Measurements from ENCODE around the gene RPL36AL. TPM values are rescaled to one million over a fixed set of nuclear protein-coding genes. Genes with fewer than 3 reads are reported as not detected.
"Not testable (repeated sequence)": the region's sequence is repeated elsewhere in the genome, so short reads cannot be mapped to it uniquely, and the experiment has no call there.

RPL36AL gene
- total RNA-seq, 2 donors from 2014 or later, result 129 to 162 TPM

- DNase-seq, result no peak
- H3K36me3 ChIP-seq (replicated peaks in 1 of 2; ENCODE audit: insufficient read depth in 1 of 2, low read depth in 2 of 2), result no peaks in the 10 kb centered on the region
- 77 to 78% methylated on average over 3 of the region's 3 CpGs for WGBS, 2 donors
- H3K27ac ChIP-seq, result no peak overlapping the region
- H3K4me1 ChIP-seq, result peaks cover 20% of the 10 kb centered on the region
- no peak for TF ChIP-seq CTCF (IDR thresholded peaks at IDR 0.05)
- TF ChIP-seq POLR2A (IDR thresholded peaks at IDR 0.05), result no peak
- no peaks in the 10 kb centered on the region for H3K9me3 ChIP-seq
- ATAC-seq, result no peak
- H3K27me3 ChIP-seq, result no peaks in the 10 kb centered on the region
- intact Hi-C loops (cut with DNase I), result no loop called here
- no peak overlapping the region for H3K4me3 ChIP-seq
Measured at GRCh38 chr14:49593016-49593415, 27.4 kb downstream of the RPL36AL start.

GRCh38 chr14:49589387-49589786 is 31.0 kb downstream of the RPL36AL start:
- H3K27ac ChIP-seq, result no peak overlapping the region
- DNase-seq (no peak), ATAC-seq (no peak)
- H3K4me1 ChIP-seq, result peaks cover 15% of the 10 kb centered on the region
- H3K9me3 ChIP-seq, result no peaks in the 10 kb centered on the region
- no peaks in the 10 kb centered on the region for H3K27me3 ChIP-seq
- H3K36me3 ChIP-seq (replicated peaks in 1 of 2; ENCODE audit: insufficient read depth in 1 of 2, low read depth in 2 of 2), result no peaks in the 10 kb centered on the region
- intact Hi-C loops (cut with DNase I), result no loop called here
- 85 to 88% methylated on average over 3 of the region's 3 CpGs for WGBS, 2 donors
- TF ChIP-seq POLR2A (IDR thresholded peaks at IDR 0.05) (no peak), CTCF (IDR thresholded peaks at IDR 0.05) (no peak)
- no peak overlapping the region for H3K4me3 ChIP-seq

GRCh38 chr14:49586673-49587460 is 33.6 kb downstream of the RPL36AL start:
- H3K4me1 ChIP-seq, result peaks cover 34% of the 10 kb centered on the region
- no peaks in the 10 kb centered on the region for H3K27me3 ChIP-seq
- no peak for DNase-seq
- WGBS, 2 donors, result 0 to 2% methylated on average over 11 to 16 of the region's 21 CpGs
- TF ChIP-seq POLR2A (IDR thresholded peaks at IDR 0.05) (no peak), CTCF (IDR thresholded peaks at IDR 0.05) (peak; percentile 74 to 98 (median 95))
- H3K27ac ChIP-seq, result peak overlapping the region; percentile 93 to 97 (median 95)
- ATAC-seq, result peak; percentile 59
- H3K36me3 ChIP-seq (replicated peaks in 1 of 2; ENCODE audit: insufficient read depth in 1 of 2, low read depth in 2 of 2), result no peaks in the 10 kb centered on the region
- H3K4me3 ChIP-seq, result no peak overlapping the region
- no peaks in the 10 kb centered on the region for H3K9me3 ChIP-seq
- intact Hi-C loops (cut with DNase I), result no loop called here

GRCh38 chr14:49585803-49586672 is 34.4 kb downstream of the RPL36AL start, which contains the start of gene RPS29:
Gene RPS29, minus strand, starts transcription at chr14:49586380. Its CDS starts 34 bp downstream, at chr14:49586346.
- intact Hi-C loops (cut with DNase I), result no loop called here
- Histone ChIP-seq H3K36me3 (replicated peaks in 1 of 2; ENCODE audit: insufficient read depth in 1 of 2, low read depth in 2 of 2) (no peaks in the 10 kb centered on the region), H3K4me1 (peaks cover 34% of the 10 kb centered on the region), H3K4me3 (peak within 1 kb of the TSS; percentile 90 to 96), H3K27me3 (no peaks in the 10 kb centered on the region), H3K27ac (peak within 1 kb of the TSS; percentile 93 to 97 (median 95)), H3K9me3 (no peaks in the 10 kb centered on the region)
- WGBS, 2 donors, result 0% methylated on average over 34 to 54 of the region's 55 CpGs
- TF ChIP-seq POLR2A (IDR thresholded peaks at IDR 0.05) (peak; percentile 80 to 98 (median 98)), CTCF (IDR thresholded peaks at IDR 0.05) (peak in 1 of 7 experiments; percentile 14)
- DNase-seq (peak; percentile 98 to 99 (median 99)), ATAC-seq (peak; percentile 95)

GRCh38 chr14:49584981-49585640 is 35.3 kb downstream of the RPL36AL start:
- intact Hi-C loops (cut with DNase I), result not testable (repeated sequence)

More at GRCh38 chr14:49584981-49585640, 35.3 kb downstream of the RPL36AL start:
- not testable (repeated sequence) for ATAC-seq; H3K27me3 ChIP-seq; H3K9me3 ChIP-seq; DNase-seq; H3K36me3 ChIP-seq (replicated peaks in 1 of 2; ENCODE audit: insufficient read depth in 1 of 2, low read depth in 2 of 2)
- peak overlapping the region in 3 of 4 donors; percentile 93 to 97 (median 96) for H3K27ac ChIP-seq
- 11 to 12% methylated on average over 25 to 32 of the region's 32 CpGs for WGBS, 2 donors
- H3K4me3 ChIP-seq, result peak overlapping the region; percentile 90 to 96
- peaks cover 34% of the 10 kb centered on the region for H3K4me1 ChIP-seq
